Measurements from ENCODE around the gene PCDH10.

PCDH10 gene

DNA sequence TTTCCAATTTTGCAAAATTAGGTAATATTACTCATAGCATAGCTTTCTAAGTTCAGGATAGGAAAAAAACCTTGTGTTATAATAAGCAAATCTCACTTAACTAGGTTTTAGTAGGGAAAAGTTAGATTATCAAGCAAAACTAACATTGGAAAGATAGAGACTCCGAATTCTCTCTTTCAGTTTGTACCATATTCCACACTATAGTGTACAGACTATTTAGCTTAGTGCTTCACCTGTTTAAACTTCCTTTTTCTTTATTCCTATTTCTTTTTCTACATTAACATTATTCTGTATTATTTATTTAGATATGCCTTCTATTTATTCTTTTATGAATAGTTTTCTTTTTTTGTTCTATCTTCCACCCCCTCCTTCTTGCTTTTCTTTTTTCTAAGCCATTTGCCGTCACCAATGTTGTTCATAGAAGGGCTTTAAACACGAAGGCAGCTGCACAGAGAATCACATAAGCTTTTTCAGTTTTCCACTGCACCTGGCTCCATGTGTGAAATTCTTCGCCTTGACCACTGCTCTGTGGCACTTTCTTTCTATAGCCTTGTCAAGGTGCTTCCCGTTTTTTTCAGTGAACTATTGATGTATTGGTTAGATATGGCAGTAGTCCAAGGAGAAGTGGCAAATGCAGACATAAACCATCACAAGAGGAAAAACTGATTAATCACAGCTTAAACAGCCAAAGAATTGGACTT, 8.5 kb downstream of the PCDH10 start:
- Histone ChIP-seq H3K4me3 (ENCODE audit: severe bottlenecking) (no peak overlapping the region), H3K9me3 (ENCODE audit: severe bottlenecking) (no peaks in the 10 kb centered on the region), H3K36me3 (ENCODE audit: low read depth) (no peaks in the 10 kb centered on the region), H3K27me3 (ENCODE audit: insufficient read depth, poor library complexity, severe bottlenecking) (peaks cover 33% of the 10 kb centered on the region), H3K27ac (ENCODE audit: poor library complexity, severe bottlenecking) (no peak overlapping the region), H3K4me1 (ENCODE audit: insufficient read depth, poor library complexity, severe bottlenecking) (no peaks in the 10 kb centered on the region)
- DNase-seq (ENCODE audit: low spot score) (no peak), ATAC-seq (ENCODE audit: low read depth) (no peak)
- TF ChIP-seq, protein P1, sequence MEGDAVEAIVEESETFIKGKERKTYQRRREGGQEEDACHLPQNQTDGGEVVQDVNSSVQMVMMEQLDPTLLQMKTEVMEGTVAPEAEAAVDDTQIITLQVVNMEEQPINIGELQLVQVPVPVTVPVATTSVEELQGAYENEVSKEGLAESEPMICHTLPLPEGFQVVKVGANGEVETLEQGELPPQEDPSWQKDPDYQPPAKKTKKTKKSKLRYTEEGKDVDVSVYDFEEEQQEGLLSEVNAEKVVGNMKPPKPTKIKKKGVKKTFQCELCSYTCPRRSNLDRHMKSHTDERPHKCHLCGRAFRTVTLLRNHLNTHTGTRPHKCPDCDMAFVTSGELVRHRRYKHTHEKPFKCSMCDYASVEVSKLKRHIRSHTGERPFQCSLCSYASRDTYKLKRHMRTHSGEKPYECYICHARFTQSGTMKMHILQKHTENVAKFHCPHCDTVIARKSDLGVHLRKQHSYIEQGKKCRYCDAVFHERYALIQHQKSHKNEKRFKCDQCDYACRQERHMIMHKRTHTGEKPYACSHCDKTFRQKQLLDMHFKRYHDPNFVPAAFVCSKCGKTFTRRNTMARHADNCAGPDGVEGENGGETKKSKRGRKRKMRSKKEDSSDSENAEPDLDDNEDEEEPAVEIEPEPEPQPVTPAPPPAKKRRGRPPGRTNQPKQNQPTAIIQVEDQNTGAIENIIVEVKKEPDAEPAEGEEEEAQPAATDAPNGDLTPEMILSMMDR (IDR thresholded peaks at IDR 0.05; ENCODE audit: poor library complexity, severe bottlenecking), result no peak

DNA sequence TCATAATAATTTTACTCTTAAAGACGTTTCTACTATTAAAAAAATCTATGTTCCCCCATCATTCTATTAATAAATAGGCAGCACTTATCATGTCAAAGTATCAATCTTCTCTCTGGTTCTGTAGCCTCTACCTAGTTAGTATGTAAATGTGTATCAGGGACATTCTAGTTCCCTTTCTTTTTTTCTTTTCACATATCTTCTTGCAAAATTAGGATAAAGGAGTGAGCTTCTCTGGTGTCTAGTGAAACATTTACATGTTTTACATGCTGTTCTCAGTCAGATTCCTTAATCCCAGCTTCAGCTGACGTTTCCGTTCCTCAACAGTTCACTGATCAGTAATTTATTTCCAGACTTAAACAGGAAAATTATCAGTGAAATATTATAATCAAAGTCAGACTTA, 11.8 kb downstream of the PCDH10 start:
- Histone ChIP-seq H3K27ac (ENCODE audit: poor library complexity, severe bottlenecking) (no peak overlapping the region), H3K4me3 (ENCODE audit: severe bottlenecking) (no peak overlapping the region), H3K9me3 (ENCODE audit: severe bottlenecking) (no peaks in the 10 kb centered on the region), H3K27me3 (ENCODE audit: insufficient read depth, poor library complexity, severe bottlenecking) (peaks cover 14% of the 10 kb centered on the region), H3K4me1 (ENCODE audit: insufficient read depth, poor library complexity, severe bottlenecking) (no peaks in the 10 kb centered on the region), H3K36me3 (ENCODE audit: low read depth) (no peaks in the 10 kb centered on the region)
- TF ChIP-seq, protein P1 (IDR thresholded peaks at IDR 0.05; ENCODE audit: poor library complexity, severe bottlenecking), result no peak
- DNase-seq (ENCODE audit: low spot score) (no peak), ATAC-seq (ENCODE audit: low read depth) (no peak)

DNA sequence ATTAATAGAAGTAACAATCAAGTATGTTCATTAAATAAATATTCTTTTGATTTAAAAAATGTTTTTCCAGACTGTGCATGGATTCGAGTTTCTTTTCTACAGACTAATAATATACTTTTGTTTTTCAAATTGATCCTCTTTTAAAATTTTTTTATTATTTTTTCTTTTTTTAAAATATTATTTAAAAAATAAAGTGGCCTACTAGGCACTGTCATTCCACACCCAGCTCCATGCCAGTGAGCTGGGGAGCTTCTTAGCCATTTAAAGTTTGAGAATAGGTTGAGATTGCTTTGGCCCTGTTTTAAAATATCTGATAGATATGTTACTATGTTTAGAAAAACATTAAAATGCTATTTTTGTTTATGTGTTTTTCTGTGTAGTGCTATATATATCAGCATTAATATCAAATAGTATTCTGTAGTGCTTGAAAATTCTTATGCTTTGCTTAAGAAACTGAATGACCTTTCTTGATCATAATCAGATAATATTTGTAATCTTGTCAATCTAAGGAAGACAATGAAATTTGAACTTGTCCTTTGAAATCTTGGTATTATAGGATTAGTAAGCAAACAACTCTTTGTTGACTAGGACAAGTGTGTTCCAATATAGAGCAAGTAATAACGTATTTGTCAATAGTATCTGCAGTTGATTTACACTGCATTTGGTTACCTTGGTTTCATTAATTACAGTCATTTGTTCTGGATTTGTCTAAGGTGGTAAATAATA, 12.6 kb downstream of the PCDH10 start:
- H3K36me3 ChIP-seq (ENCODE audit: low read depth), result no peaks in the 10 kb centered on the region
- H3K4me1 ChIP-seq (ENCODE audit: insufficient read depth, poor library complexity, severe bottlenecking), result no peaks in the 10 kb centered on the region
- peaks cover 10% of the 10 kb centered on the region for H3K27me3 ChIP-seq (ENCODE audit: insufficient read depth, poor library complexity, severe bottlenecking)
- TF ChIP-seq, protein P1 (IDR thresholded peaks at IDR 0.05; ENCODE audit: poor library complexity, severe bottlenecking), result no peak
- no peaks in the 10 kb centered on the region for H3K9me3 ChIP-seq (ENCODE audit: severe bottlenecking)
- no peak for DNase-seq (ENCODE audit: low spot score)
- H3K4me3 ChIP-seq (ENCODE audit: severe bottlenecking), result no peak overlapping the region
- H3K27ac ChIP-seq (ENCODE audit: poor library complexity, severe bottlenecking), result no peak overlapping the region
- ATAC-seq (ENCODE audit: low read depth), result no peak

DNA sequence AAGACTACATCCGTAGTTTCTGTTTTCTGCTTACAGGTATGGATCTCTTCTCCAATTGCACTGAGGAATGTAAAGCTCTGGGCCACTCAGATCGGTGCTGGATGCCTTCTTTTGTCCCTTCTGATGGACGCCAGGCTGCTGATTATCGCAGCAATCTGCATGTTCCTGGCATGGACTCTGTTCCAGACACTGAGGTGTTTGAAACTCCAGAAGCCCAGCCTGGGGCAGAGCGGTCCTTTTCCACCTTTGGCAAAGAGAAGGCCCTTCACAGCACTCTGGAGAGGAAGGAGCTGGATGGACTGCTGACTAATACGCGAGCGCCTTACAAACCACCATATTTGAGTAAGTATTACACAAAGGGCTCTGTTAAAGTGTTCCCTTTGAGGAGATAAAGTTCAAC, 13.8 kb downstream of the PCDH10 start:
- Histone ChIP-seq H3K9me3 (ENCODE audit: severe bottlenecking) (no peaks in the 10 kb centered on the region), H3K27ac (ENCODE audit: poor library complexity, severe bottlenecking) (no peak overlapping the region), H3K36me3 (ENCODE audit: low read depth) (no peaks in the 10 kb centered on the region), H3K27me3 (ENCODE audit: insufficient read depth, poor library complexity, severe bottlenecking) (peaks cover 5% of the 10 kb centered on the region), H3K4me1 (ENCODE audit: insufficient read depth, poor library complexity, severe bottlenecking) (no peaks in the 10 kb centered on the region), H3K4me3 (ENCODE audit: severe bottlenecking) (no peak overlapping the region)
- TF ChIP-seq, protein P1 (IDR thresholded peaks at IDR 0.05; ENCODE audit: poor library complexity, severe bottlenecking), result no peak
- DNase-seq (ENCODE audit: low spot score) (no peak), ATAC-seq (ENCODE audit: low read depth) (no peak)

DNA sequence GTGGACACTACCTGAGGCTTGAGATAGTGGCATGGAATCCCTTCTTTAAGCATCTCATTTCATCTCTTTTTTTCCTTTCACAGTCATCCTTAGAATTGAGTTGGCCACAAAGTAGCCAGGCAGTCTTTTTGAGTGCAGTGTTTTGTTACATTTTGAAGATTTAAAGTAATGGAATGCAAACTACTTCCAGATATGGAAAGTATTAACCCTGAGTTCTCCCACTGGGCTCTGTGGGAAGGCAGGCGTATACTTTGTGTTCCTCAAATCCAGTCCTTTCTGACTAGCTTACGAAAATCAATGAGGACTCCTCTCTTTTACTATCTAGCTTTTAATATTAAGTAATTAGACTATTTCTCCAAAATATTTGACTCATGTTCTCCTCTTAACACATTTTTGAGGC, 29.9 kb downstream of the PCDH10 start:
- TF ChIP-seq, protein P1 (IDR thresholded peaks at IDR 0.05; ENCODE audit: poor library complexity, severe bottlenecking), result no peak
- H3K4me3 ChIP-seq (ENCODE audit: severe bottlenecking), result no peak overlapping the region
- DNase-seq (ENCODE audit: low spot score) (no peak), ATAC-seq (ENCODE audit: low read depth) (no peak)
- H3K4me1 ChIP-seq (ENCODE audit: insufficient read depth, poor library complexity, severe bottlenecking), result no peaks in the 10 kb centered on the region
- no peaks in the 10 kb centered on the region for H3K36me3 ChIP-seq (ENCODE audit: low read depth)
- no peaks in the 10 kb centered on the region for H3K27me3 ChIP-seq (ENCODE audit: insufficient read depth, poor library complexity, severe bottlenecking)
- no peak overlapping the region for H3K27ac ChIP-seq (ENCODE audit: poor library complexity, severe bottlenecking)
- H3K9me3 ChIP-seq (ENCODE audit: severe bottlenecking), result no peaks in the 10 kb centered on the region

Measured in RWPE2 (cell line).